ENCODE measurements around the gene MGME1.

DNA sequence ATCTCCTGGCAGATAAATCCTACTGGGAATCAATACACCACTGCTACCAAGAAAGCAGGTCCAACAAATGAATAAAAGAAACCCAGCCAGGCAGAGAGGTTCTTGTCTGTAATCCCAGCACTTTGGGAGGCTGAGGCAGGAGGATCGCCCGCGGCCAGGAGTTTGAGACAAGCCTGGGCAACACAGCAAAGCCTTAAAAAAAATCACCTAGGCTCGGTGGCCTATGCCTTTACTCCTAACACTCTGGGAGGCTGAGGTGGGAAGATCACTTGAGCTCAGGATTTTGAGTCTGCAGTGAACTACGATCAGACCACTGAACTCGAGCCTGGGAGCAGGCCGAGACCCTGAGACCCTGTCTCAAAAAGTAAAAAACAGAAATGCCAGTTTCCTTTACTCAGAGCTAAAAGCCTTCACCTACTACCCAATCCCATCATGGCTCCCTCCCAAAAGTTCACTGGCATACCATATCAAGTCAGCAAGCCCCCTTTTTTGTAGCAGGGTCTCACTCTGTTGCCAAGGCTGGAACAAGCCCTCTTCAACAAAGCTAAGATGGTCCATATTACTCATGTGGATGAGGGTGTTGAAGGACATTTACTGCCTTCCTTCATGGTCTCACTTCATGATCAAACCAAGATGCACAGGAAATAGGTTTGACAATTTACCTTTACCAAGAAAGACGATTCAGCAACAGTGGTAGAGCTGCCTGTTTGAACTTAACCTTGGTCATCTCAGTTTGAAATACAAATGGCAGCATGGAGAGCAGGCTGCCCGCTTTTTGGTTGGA lies 5.5 kb upstream of the MGME1 start:
- TF ChIP-seq, protein P1, sequence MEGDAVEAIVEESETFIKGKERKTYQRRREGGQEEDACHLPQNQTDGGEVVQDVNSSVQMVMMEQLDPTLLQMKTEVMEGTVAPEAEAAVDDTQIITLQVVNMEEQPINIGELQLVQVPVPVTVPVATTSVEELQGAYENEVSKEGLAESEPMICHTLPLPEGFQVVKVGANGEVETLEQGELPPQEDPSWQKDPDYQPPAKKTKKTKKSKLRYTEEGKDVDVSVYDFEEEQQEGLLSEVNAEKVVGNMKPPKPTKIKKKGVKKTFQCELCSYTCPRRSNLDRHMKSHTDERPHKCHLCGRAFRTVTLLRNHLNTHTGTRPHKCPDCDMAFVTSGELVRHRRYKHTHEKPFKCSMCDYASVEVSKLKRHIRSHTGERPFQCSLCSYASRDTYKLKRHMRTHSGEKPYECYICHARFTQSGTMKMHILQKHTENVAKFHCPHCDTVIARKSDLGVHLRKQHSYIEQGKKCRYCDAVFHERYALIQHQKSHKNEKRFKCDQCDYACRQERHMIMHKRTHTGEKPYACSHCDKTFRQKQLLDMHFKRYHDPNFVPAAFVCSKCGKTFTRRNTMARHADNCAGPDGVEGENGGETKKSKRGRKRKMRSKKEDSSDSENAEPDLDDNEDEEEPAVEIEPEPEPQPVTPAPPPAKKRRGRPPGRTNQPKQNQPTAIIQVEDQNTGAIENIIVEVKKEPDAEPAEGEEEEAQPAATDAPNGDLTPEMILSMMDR (conservative IDR thresholded peaks at IDR 0.05 in 1 of 2, IDR thresholded peaks at IDR 0.05 in 1 of 2; ENCODE audit: low read depth in 1 of 2, low read length in 2 of 2) = no peak
- no peak for TF ChIP-seq EZH2 (IDR thresholded peaks at IDR 0.05; ENCODE audit: low read length, missing control alignments)

Data from fibroblast of lung (primary cell).